Mesothelial cell of epicardium (in vitro differentiated cells): ENCODE data around the gene FAM169A. TPM values are rescaled to one million over a fixed set of nuclear protein-coding genes. Genes with fewer than 3 reads are reported as not detected.

Experiments used
- DNase-seq, 2 experiments: peaks; one replicate each; pipeline ENCODE4 v3.0.0; 2021; ENCODE audit warnings: low spot score in 2 of 2; ENCODE audit not compliant: unreplicated experiment in 2 of 2
- H3K27ac Mint-ChIP-seq: 2 replicates; pipeline ENCODE4 v1.8.0; 2021; ENCODE audit warnings: mixed read lengths
- H3K27me3 Mint-ChIP-seq: 2 replicates; pipeline ENCODE4 v1.8.0; 2021; ENCODE audit warnings: low read depth, mixed read lengths
- H3K36me3 Mint-ChIP-seq: 2 replicates; pipeline ENCODE4 v1.8.0; 2021; ENCODE audit warnings: mixed read lengths
- H3K4me1 Mint-ChIP-seq: 2 replicates; pipeline ENCODE4 v1.8.0; 2021; ENCODE audit warnings: mixed read lengths
- H3K4me3 Mint-ChIP-seq: 2 replicates; pipeline ENCODE4 v1.8.0; 2021; ENCODE audit warnings: mild to moderate bottlenecking, moderate library complexity, mixed read lengths
- H3K9me3 Mint-ChIP-seq: 2 replicates; pipeline ENCODE4 v1.8.0; 2021; ENCODE audit warnings: mixed read lengths
- CTCF ChIP-seq: fragments of 200-600 bp; sonication (generic); IDR thresholded peaks from one replicate; pipeline ENCODE4 v1.5.0; 2021; ENCODE audit warnings: antibody characterized with exemption; ENCODE audit not compliant: unreplicated experiment
- total RNA-seq: library from RNA; stranded (reverse); gene quantifications from 3 replicates; pipeline ENCODE4 v1.2.1, GENCODE V29; 2021

FAM169A gene
- total RNA-seq, 1 donor from 2014 or later: 23.7 TPM

- no peak overlapping the region for H3K27ac Mint-ChIP-seq
These were observed 17.6 kb downstream of the FAM169A start for GRCh38 chr5:74848553-74849025.

GRCh38 chr5:74839229-74839628, 27.0 kb downstream of the FAM169A start:
- Mint-ChIP-seq H3K4me1 (peaks cover 7% of the 10 kb centered on the region), H3K9me3 (peaks cover 10% of the 10 kb centered on the region), H3K27me3 (peaks cover 1% of the 10 kb centered on the region), H3K27ac (no peak overlapping the region), H3K4me3 (no peak overlapping the region), H3K36me3 (peaks cover 14% of the 10 kb centered on the region)
- DNase-seq: no peak
- no peak for TF ChIP-seq CTCF

More at GRCh38 chr5:74848553-74849025, 17.6 kb downstream of the FAM169A start:
- no peak for DNase-seq
- Mint-ChIP-seq H3K9me3 (no peaks in the 10 kb centered on the region), H3K36me3 (no peaks in the 10 kb centered on the region), H3K4me1 (peaks cover 29% of the 10 kb centered on the region), H3K4me3 (no peak overlapping the region), H3K27me3 (peaks cover 4% of the 10 kb centered on the region)
- TF ChIP-seq CTCF: no peak

GRCh38 chr5:74838262-74838661, 27.9 kb downstream of the FAM169A start:
- Mint-ChIP-seq H3K9me3 (peaks cover 7% of the 10 kb centered on the region), H3K36me3 (peaks cover 14% of the 10 kb centered on the region), H3K4me3 (no peak overlapping the region), H3K4me1 (peaks cover 7% of the 10 kb centered on the region), H3K27ac (no peak overlapping the region), H3K27me3 (peaks cover 1% of the 10 kb centered on the region)
- DNase-seq: no peak
- TF ChIP-seq CTCF: no peak

GRCh38 chr5:74837115-74837514, 29.1 kb downstream of the FAM169A start:
- H3K27me3 Mint-ChIP-seq: no peaks in the 10 kb centered on the region
- H3K27ac Mint-ChIP-seq: no peak overlapping the region
- TF ChIP-seq CTCF: no peak
- no peak overlapping the region for H3K4me3 Mint-ChIP-seq
- H3K36me3 Mint-ChIP-seq: peaks cover 14% of the 10 kb centered on the region
- DNase-seq: no peak
- H3K4me1 Mint-ChIP-seq: peaks cover 7% of the 10 kb centered on the region
- no peaks in the 10 kb centered on the region for H3K9me3 Mint-ChIP-seq

- Mint-ChIP-seq H3K27ac (no peak overlapping the region), H3K9me3 (no peaks in the 10 kb centered on the region), H3K4me3 (no peak overlapping the region), H3K4me1 (peaks cover 7% of the 10 kb centered on the region), H3K36me3 (peaks cover 18% of the 10 kb centered on the region), H3K27me3 (no peaks in the 10 kb centered on the region)
- DNase-seq: no peak
- no peak for TF ChIP-seq CTCF
These were observed 32.5 kb downstream of the FAM169A start for GRCh38 chr5:74833537-74834266.
